Kidney (tissue), 14 donors: ENCODE data around the gene MAP7. TPM values are rescaled to one million over a fixed set of nuclear protein-coding genes. Genes with fewer than 3 reads are reported as not detected.

ENCODE experiments used
- DNase-seq, 5 donors: peaks; one replicate each; pipeline ENCODE4 v3.0.0-alpha.2; 2013 to 2020
- FAIRE-seq: peaks from 2 replicates; lab custom pipeline; 2012; peaks lifted over from hg19 to GRCh38; lab: Jason Lieb, UNC
- H3K27ac ChIP-seq, 2 donors: one replicate each; pipeline ENCODE4 v1.7.0; 2013; ENCODE audit warnings: low read depth in 2 of 2, low read length in 2 of 2, inconsistent platforms in 1 of 2
- H3K27me3 ChIP-seq: one replicate; pipeline ENCODE4 v1.7.1; 2013; ENCODE audit warnings: low read length, inconsistent platforms; ENCODE audit not compliant: control insufficient read depth, insufficient read depth
- H3K36me3 ChIP-seq, 3 donors: one replicate each; pipeline versions ENCODE4 v1.7.0 to v1.7.1; 2013; ENCODE audit warnings: low read length in 3 of 3, control low read depth in 1 of 3, inconsistent platforms in 1 of 3; ENCODE audit not compliant: insufficient read depth in 3 of 3, control insufficient read depth in 2 of 3
- H3K4me1 ChIP-seq, 3 donors: one replicate each; pipeline versions ENCODE4 v1.7.0 to v1.7.1; 2013; ENCODE audit warnings: low read length in 3 of 3, inconsistent platforms in 1 of 3, low read depth in 1 of 3; ENCODE audit not compliant: control insufficient read depth in 2 of 3, insufficient read depth in 2 of 3
- H3K4me3 ChIP-seq, 3 donors: one replicate each; pipeline versions ENCODE4 v1.7.0 to v1.8.1; 2013; ENCODE audit warnings: low read length in 3 of 3, control low read depth in 1 of 3, inconsistent platforms in 1 of 3
- H3K9ac ChIP-seq, 3 donors: one replicate each; pipeline versions ENCODE4 v1.7.0 to v1.7.1; 2013; ENCODE audit warnings: low read length in 3 of 3, control low read depth in 1 of 3, inconsistent platforms in 1 of 3
- H3K9me3 ChIP-seq, 3 donors: one replicate each; pipeline versions ENCODE4 v1.7.0 to v1.7.1; 2013; ENCODE audit warnings: low read length in 3 of 3, control low read depth in 1 of 3, inconsistent platforms in 1 of 3; ENCODE audit not compliant: control insufficient read depth in 2 of 3, insufficient read depth in 1 of 3
- CTCF ChIP-seq: IDR thresholded peaks from 3 replicates; pipeline ENCODE4 v1.5.1; 2012; ENCODE audit warnings: mild to moderate bottlenecking, moderate library complexity, borderline replicate concordance; ENCODE audit not compliant: insufficient read depth; ENCODE audit errors: extremely low read depth
- intact Hi-C: fragments of 100-400 bp; cut with DNase I; formaldehyde crosslinking; loops from one replicate; pipeline ENCODE4 v1.11.1; 2022
- polyA plus RNA-seq: library from polyadenylated mRNA; stranded (reverse); fragments of 350-450 nt; fragmentation: Illumina TruSeq; extraction: RNeasy Lipid Tissue Mini Kit (QIAGEN cat#74804); gene quantifications from one replicate; pipeline ENCODE4 v1.2.3, GENCODE V29; 2014; ENCODE audit warnings: low read depth, low replicate concordance; ENCODE audit not compliant: insufficient read depth
- total RNA-seq: library from RNA; stranded (reverse); fragmentation: NEBNext Ultra II Directional; extraction: Animal tissue kit (Norgen Biotek cat#: 25700); gene quantifications from one replicate; pipeline ENCODE4 v1.2.1, GENCODE V29; 2021
- donor health status: control.
- donor health status: control.
- donor health status: control.
- donor health status: control.
- donor health status: control.
- donor health status: DM: yes; HTN: yes; CAD: no.
- donor health status: Normal renal cell carcinoma (clear cell type).

Gene MAP7
- total and polyA plus RNA-seq, 2 donors from 2014 or later, result 16.0 to 40.0 TPM

GRCh38 chr6:136526937-136527336, 23.3 kb downstream of the MAP7 start:
- TF ChIP-seq CTCF, result no peak
- H3K27ac ChIP-seq, result no peak overlapping the region
- no peak overlapping the region for H3K4me3 ChIP-seq

GRCh38 chr6:136526196-136526930, 23.9 kb downstream of the MAP7 start:
- H3K9me3 ChIP-seq, result no peaks in the 10 kb centered on the region
- FAIRE-seq, result no peak
- TF ChIP-seq CTCF, result peak; percentile 36
- H3K9ac ChIP-seq, result no peak overlapping the region
- no peaks in the 10 kb centered on the region for H3K27me3 ChIP-seq
- H3K36me3 ChIP-seq, result no peaks in the 10 kb centered on the region
- no peak overlapping the region for H3K4me3 ChIP-seq
- H3K27ac ChIP-seq, result no peak overlapping the region
- peak; percentile 63 to 85 (median 69) for DNase-seq
- peaks cover 0 to 7% (median 3%) of the 10 kb centered on the region in 3 donors for H3K4me1 ChIP-seq
- intact Hi-C loops, result no loop called here

More at GRCh38 chr6:136526937-136527336, 23.3 kb downstream of the MAP7 start:
- peaks cover 0 to 7% (median 3%) of the 10 kb centered on the region in 3 donors for H3K4me1 ChIP-seq
- intact Hi-C loops, result no loop called here
- no peaks in the 10 kb centered on the region for H3K27me3 ChIP-seq
- H3K9ac ChIP-seq, result no peak overlapping the region
- FAIRE-seq, result no peak
- no peak for DNase-seq
- no peaks in the 10 kb centered on the region for H3K36me3 ChIP-seq
- no peaks in the 10 kb centered on the region for H3K9me3 ChIP-seq

- H3K27me3 ChIP-seq, result no peaks in the 10 kb centered on the region
- no peaks in the 10 kb centered on the region for H3K36me3 ChIP-seq
- no peak overlapping the region for H3K27ac ChIP-seq
- intact Hi-C loops, result no loop called here
- peaks cover 0 to 7% (median 3%) of the 10 kb centered on the region in 3 donors for H3K4me1 ChIP-seq
- no peaks in the 10 kb centered on the region for H3K9me3 ChIP-seq
- FAIRE-seq, result no peak
- H3K9ac ChIP-seq, result no peak overlapping the region
- DNase-seq, result peak in 1 of 5 donors; percentile 12
- no peak overlapping the region for H3K4me3 ChIP-seq
- TF ChIP-seq CTCF, result no peak
Observed at GRCh38 chr6:136525586-136526195, 24.5 kb downstream of the MAP7 start.
